Suprapubic skin (tissue), 4 donors: ENCODE data around the gene ZNF146. TPM values are rescaled to one million over a fixed set of nuclear protein-coding genes. Genes with fewer than 3 reads are reported as not detected.
"Not testable (repeated sequence)": the region's sequence is repeated elsewhere in the genome, so short reads cannot be mapped to it uniquely, and the experiment has no call there.

Experiments
- DNase-seq, 2 donors: peaks; one replicate each; pipeline ENCODE4 v3.0.0-alpha.2; 2019; ENCODE audit warnings: low spot score in 2 of 2
- H3K27ac ChIP-seq: fragments of 200-600 bp; sonication (generic); one replicate; pipeline ENCODE4 v1.5.1; 2019
- H3K27me3 ChIP-seq: fragments of 200-600 bp; sonication (generic); one replicate; pipeline ENCODE4 v1.5.1; 2019
- H3K36me3 ChIP-seq: fragments of 200-600 bp; sonication (generic); one replicate; pipeline ENCODE4 v1.5.1; 2019
- H3K4me1 ChIP-seq: fragments of 200-600 bp; sonication (generic); one replicate; pipeline ENCODE4 v1.5.1; 2019
- H3K4me3 ChIP-seq: fragments of 200-600 bp; sonication (generic); one replicate; pipeline ENCODE4 v1.5.1; 2019; ENCODE audit warnings: mild to moderate bottlenecking
- H3K9me3 ChIP-seq: fragments of 200-600 bp; sonication (generic); one replicate; pipeline ENCODE4 v1.5.1; 2019
- EP300 ChIP-seq: sonication (generic); formaldehyde crosslinking; IDR thresholded peaks from one replicate; pipeline ENCODE4 v1.6.1; 2017; ENCODE audit warnings: antibody characterized with exemption
- POLR2A ChIP-seq, 2 donors: fragments of 450-650 bp; IDR thresholded peaks; one replicate each; pipeline ENCODE4 v1.6.1; 2017; ENCODE audit warnings: antibody characterized with exemption in 2 of 2, mild to moderate bottlenecking in 2 of 2, moderate library complexity in 2 of 2
- POLR2AphosphoS5 ChIP-seq, 3 donors: sonication (generic); formaldehyde crosslinking; IDR thresholded peaks; one replicate each; pipeline ENCODE4 v1.6.1; 2017; ENCODE audit warnings: antibody characterized with exemption in 3 of 3
- WGBS: methylation state at CpG from one replicate; pipeline ENCODE4 v1.1.5; 2018; 5-methylcytosine and 5-hydroxymethylcytosine counted together
- total RNA-seq, 4 donors: library from RNA; depleted of rRNA; stranded (reverse); fragments of >200 nt; gene quantifications; one replicate each; pipeline ENCODE4 v1.1.0, GENCODE V29; 2016
- TF ChIP-seq, protein P1 (sequence below), 2 donors: fragments of 200-600 bp in 1 of 2; fragments of 450-650 bp in 1 of 2; sonication (generic) in 1 of 2; IDR thresholded peaks; one replicate each; pipeline ENCODE4 v1.5.1; 2016 to 2019; ENCODE audit warnings: antibody characterized with exemption in 2 of 2, mild to moderate bottlenecking in 1 of 2, moderate library complexity in 1 of 2

Gene ZNF146
- total RNA-seq, 4 donors from 2014 or later = 60.2 to 70.4 (median 64.3) TPM

DNA sequence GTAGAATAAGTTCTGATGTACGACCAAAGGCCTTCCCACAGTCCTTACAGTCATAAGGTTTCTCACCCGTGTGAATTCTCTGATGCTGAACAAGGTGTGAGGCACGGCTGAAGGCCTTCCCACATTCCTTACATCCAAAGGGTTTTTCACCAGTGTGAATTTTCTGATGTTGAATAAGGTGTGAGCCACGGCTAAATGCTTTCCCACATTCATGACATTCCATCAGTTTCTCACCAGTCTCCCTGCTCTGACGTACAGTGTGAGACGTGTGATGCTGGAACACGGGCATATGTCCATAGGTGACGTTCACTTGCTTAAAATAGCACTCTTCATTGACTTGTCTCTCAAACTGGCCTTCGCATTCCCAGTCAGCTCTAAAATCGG is 31.7 kb upstream of the ZNF146 start:
- H3K27ac ChIP-seq = no peak overlapping the region
- H3K9me3 ChIP-seq = no peaks in the 10 kb centered on the region
- DNase-seq = no peak
- TF ChIP-seq POLR2AphosphoS5 (IDR thresholded peaks at IDR 0.05) (no peak), POLR2A (IDR thresholded peaks at IDR 0.05) (no peak), EP300 (no peak)
- TF ChIP-seq, protein P1, sequence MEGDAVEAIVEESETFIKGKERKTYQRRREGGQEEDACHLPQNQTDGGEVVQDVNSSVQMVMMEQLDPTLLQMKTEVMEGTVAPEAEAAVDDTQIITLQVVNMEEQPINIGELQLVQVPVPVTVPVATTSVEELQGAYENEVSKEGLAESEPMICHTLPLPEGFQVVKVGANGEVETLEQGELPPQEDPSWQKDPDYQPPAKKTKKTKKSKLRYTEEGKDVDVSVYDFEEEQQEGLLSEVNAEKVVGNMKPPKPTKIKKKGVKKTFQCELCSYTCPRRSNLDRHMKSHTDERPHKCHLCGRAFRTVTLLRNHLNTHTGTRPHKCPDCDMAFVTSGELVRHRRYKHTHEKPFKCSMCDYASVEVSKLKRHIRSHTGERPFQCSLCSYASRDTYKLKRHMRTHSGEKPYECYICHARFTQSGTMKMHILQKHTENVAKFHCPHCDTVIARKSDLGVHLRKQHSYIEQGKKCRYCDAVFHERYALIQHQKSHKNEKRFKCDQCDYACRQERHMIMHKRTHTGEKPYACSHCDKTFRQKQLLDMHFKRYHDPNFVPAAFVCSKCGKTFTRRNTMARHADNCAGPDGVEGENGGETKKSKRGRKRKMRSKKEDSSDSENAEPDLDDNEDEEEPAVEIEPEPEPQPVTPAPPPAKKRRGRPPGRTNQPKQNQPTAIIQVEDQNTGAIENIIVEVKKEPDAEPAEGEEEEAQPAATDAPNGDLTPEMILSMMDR (IDR thresholded peaks at IDR 0.05) = no peak
- H3K4me1 ChIP-seq = no peaks in the 10 kb centered on the region
- H3K36me3 ChIP-seq = peaks cover 12% of the 10 kb centered on the region
- no peaks in the 10 kb centered on the region for H3K27me3 ChIP-seq
- no peak overlapping the region for H3K4me3 ChIP-seq
- WGBS = 86% methylated on average over 10 of the region's 10 CpGs

DNA sequence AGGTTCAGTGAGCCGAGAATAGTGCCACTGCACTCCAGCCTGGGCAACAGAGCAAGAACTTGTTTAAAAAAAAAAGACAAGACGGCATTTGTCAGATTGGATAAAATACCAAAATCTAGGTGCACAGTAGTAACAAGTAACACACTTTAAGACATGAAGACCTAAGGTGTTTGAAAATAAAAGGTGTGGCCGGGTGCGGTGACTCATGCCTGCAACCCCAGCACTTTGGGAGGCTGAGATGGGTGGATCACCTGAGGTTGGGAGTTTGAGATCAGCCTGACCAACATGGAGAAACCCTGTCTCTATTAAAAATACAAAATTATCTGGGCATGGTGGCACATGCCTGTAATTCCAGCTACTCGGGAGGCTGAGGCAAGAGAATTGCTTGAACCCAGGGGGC is 28.2 kb upstream of the ZNF146 start:
- H3K36me3 ChIP-seq = peaks cover 12% of the 10 kb centered on the region
- H3K4me3 ChIP-seq, H3K27ac ChIP-seq, H3K27me3 ChIP-seq, DNase-seq, H3K9me3 ChIP-seq, H3K4me1 ChIP-seq: not testable (repeated sequence)
- 92% methylated on average over 5 of the region's 5 CpGs for WGBS

DNA sequence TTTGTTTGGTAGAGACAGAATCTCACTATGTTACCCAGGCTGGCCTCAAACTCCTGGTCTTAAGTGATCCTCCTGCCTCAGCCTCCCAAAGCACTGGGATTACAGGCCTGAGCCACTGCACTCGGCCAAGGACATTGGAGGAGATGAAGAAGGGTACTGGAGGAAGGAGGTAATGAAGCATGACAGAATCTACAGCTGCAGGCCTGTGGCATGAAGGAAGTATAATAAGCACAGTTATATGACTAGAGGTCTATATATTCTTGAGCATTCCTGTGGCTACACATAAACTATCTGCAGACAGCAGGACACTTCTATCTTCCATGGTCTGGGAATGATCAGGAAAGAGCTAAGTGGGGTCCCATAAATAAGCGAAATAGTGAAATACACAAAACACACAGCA is 18.7 kb upstream of the ZNF146 start:
- Histone ChIP-seq H3K9me3 (no peaks in the 10 kb centered on the region), H3K4me1 (no peaks in the 10 kb centered on the region), H3K4me3 (no peak overlapping the region), H3K27me3 (no peaks in the 10 kb centered on the region), H3K36me3 (peaks cover 25% of the 10 kb centered on the region), H3K27ac (no peak overlapping the region)
- 89% methylated on average over 2 of the region's 2 CpGs for WGBS
- no peak for TF ChIP-seq POLR2AphosphoS5 (IDR thresholded peaks at IDR 0.05)
- TF ChIP-seq, protein P1 (IDR thresholded peaks at IDR 0.05) = no peak
- no peak for TF ChIP-seq POLR2A (IDR thresholded peaks at IDR 0.05)
- TF ChIP-seq EP300 = no peak
- DNase-seq = no peak

DNA sequence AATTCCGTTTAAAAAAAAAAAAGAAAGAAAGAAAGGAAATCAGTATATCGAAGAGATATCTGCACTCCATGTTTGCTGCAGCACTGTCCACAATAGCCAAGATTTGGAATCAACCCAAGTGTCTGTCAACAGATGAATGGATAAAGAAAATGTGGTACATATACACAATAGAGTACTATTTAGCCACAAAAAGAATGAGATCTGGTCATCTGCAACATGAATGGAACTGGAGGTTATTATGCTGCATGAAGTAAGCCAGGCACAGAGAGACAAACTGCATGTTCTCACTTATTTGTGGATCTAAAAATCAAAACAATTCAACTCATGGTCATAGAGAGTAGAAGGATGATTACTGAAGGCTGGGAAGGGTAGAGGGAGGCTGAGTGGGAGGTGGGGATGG is 16.8 kb upstream of the ZNF146 start:
- H3K9me3 ChIP-seq = no peaks in the 10 kb centered on the region
- H3K4me1 ChIP-seq = no peaks in the 10 kb centered on the region
- WGBS = 90% methylated on average over 2 of the region's 2 CpGs
- H3K4me3 ChIP-seq = no peak overlapping the region
- no peak for TF ChIP-seq POLR2AphosphoS5 (IDR thresholded peaks at IDR 0.05)
- TF ChIP-seq, protein P1 (IDR thresholded peaks at IDR 0.05) = no peak
- H3K27me3 ChIP-seq = no peaks in the 10 kb centered on the region
- no peak overlapping the region for H3K27ac ChIP-seq
- H3K36me3 ChIP-seq = peaks cover 16% of the 10 kb centered on the region
- no peak for DNase-seq

DNA sequence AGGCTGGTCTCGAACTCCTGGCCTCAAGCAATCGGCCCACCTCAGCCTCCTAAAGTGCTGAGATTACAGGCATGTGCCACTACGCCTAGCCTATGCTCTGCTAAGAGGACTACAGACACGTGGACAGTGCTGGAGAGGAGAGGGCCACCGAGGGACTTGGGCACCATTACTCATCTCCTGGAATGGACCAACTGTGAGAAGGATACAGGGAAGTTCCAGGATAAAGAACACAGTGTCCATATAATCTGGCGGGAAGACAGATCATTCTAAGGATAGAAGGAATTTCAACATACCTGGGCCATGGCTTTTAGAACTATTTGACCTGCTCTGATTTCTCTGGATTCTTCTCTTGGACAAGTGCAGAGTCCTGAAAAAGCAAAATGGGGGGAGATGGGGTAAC is 13.2 kb upstream of the ZNF146 start:
- H3K9me3 ChIP-seq = no peaks in the 10 kb centered on the region
- no peaks in the 10 kb centered on the region for H3K36me3 ChIP-seq
- H3K27ac ChIP-seq = no peak overlapping the region
- no peak for TF ChIP-seq POLR2AphosphoS5 (IDR thresholded peaks at IDR 0.05)
- TF ChIP-seq POLR2A (IDR thresholded peaks at IDR 0.05) = no peak
- TF ChIP-seq EP300 = no peak
- TF ChIP-seq, protein P1 (IDR thresholded peaks at IDR 0.05) = no peak
- H3K27me3 ChIP-seq = no peaks in the 10 kb centered on the region
- DNase-seq = no peak
- no peak overlapping the region for H3K4me3 ChIP-seq
- no peaks in the 10 kb centered on the region for H3K4me1 ChIP-seq
- 92% methylated on average over 6 of the region's 6 CpGs for WGBS

DNA sequence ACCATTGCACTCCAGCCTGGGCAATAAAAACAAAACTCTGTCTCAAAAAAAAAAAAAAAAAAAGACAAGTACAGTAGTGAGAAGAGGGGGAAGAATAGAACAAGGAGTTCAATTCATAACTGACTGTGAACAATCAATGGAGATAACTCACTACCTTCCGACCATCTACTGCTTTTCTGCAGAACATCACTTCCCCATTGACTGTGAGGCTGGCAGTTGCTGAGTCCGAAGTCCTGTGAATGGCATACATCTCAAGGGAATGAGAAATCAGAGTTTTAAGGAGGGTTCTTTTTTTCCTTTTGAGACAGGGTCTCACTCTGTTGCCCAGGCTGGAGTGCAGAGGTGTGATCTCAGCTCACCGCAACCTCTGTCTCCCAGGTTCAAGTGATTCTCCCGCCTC is 11.6 kb upstream of the ZNF146 start:
- TF ChIP-seq, protein P1 (IDR thresholded peaks at IDR 0.05) = no peak
- no peak for TF ChIP-seq POLR2AphosphoS5 (IDR thresholded peaks at IDR 0.05)
- TF ChIP-seq EP300 = no peak
- TF ChIP-seq POLR2A (IDR thresholded peaks at IDR 0.05) = no peak
- Histone ChIP-seq H3K27ac (no peak overlapping the region), H3K36me3 (no peaks in the 10 kb centered on the region), H3K27me3 (no peaks in the 10 kb centered on the region), H3K4me3 (no peak overlapping the region), H3K4me1 (no peaks in the 10 kb centered on the region), H3K9me3 (no peaks in the 10 kb centered on the region)
- WGBS = 93% methylated on average over 4 of the region's 4 CpGs
- no peak for DNase-seq
